ENCODE results near the gene RALA.

Gene RALA

GRCh38 chr7:39615350-39615975 lies 7.9 kb upstream of the RALA start:
- DNase-seq (ENCODE audit: extremely low spot score): no peak
- ChIA-PET POLR2A (no interaction called here), CTCF (interaction anchor here (1.2 to 3.4 kb wide), 2 partner anchors 26 to 35 kb away, joined by 3 to 17 read pairs; no protein-coding TSS in a partner anchor)
- no peak for TF ChIP-seq CTCF (IDR thresholded peaks at IDR 0.05; ENCODE audit: control extremely low read depth, extremely low read depth, low read depth, missing control alignments)

- ChIA-PET CTCF (interaction anchor here (1.2 to 3.4 kb wide), 3 partner anchors 20 to 36 kb away, joined by 3 to 17 read pairs (median 4); no protein-coding TSS in a partner anchor), POLR2A (no interaction called here)
- DNase-seq (ENCODE audit: extremely low spot score): no peak
- no peak for TF ChIP-seq CTCF (IDR thresholded peaks at IDR 0.05; ENCODE audit: control extremely low read depth, extremely low read depth, low read depth, missing control alignments)
Observed at GRCh38 chr7:39616138-39616537, 7.2 kb upstream of the RALA start.

GRCh38 chr7:39617005-39617404 lies 6.4 kb upstream of the RALA start:
- CTCF ChIA-PET: interaction anchor here (1.5 to 3.4 kb wide), 2 partner anchors 21 to 37 kb away, joined by 4 to 17 read pairs; no protein-coding TSS in a partner anchor
- POLR2A ChIA-PET: no interaction called here

GRCh38 chr7:39618868-39619267 lies 4.5 kb upstream of the RALA start:
- ChIA-PET POLR2A (no interaction called here), CTCF (interaction anchor here (1.1 to 1.4 kb wide), 2 partner anchors 21 to 31 kb away, joined by 3 to 4 read pairs; no protein-coding TSS in a partner anchor)
- no peak for DNase-seq (ENCODE audit: extremely low spot score)
- TF ChIP-seq CTCF (IDR thresholded peaks at IDR 0.05; ENCODE audit: control extremely low read depth, extremely low read depth, low read depth, missing control alignments): no peak

More at GRCh38 chr7:39617005-39617404, 6.4 kb upstream of the RALA start:
- no peak for TF ChIP-seq CTCF (IDR thresholded peaks at IDR 0.05; ENCODE audit: control extremely low read depth, extremely low read depth, low read depth, missing control alignments)
- no peak for DNase-seq (ENCODE audit: extremely low spot score)

- ChIA-PET POLR2A (no interaction called here), CTCF (interaction anchor here (1.3 to 2.1 kb wide), 4 partner anchors 14 to 126 kb away, joined by 3 to 7 read pairs (median 4); no protein-coding TSS in a partner anchor)
- no peak for TF ChIP-seq CTCF (IDR thresholded peaks at IDR 0.05; ENCODE audit: control extremely low read depth, extremely low read depth, low read depth, missing control alignments)
- DNase-seq (ENCODE audit: extremely low spot score): no peak
Observed at GRCh38 chr7:39620486-39620885, 2.9 kb upstream of the RALA start.

- POLR2A ChIA-PET: interaction anchor here (1.5 kb wide), 1 partner anchor 112 kb away, joined by 3 read pairs; no protein-coding TSS in a partner anchor
- CTCF ChIA-PET: interaction anchor here (1.1 to 4.2 kb wide), 9 partner anchors 8 to 125 kb away, joined by 3 to 24 read pairs (median 4); no protein-coding TSS in a partner anchor
- no peak for TF ChIP-seq CTCF (IDR thresholded peaks at IDR 0.05; ENCODE audit: control extremely low read depth, extremely low read depth, low read depth, missing control alignments)
- DNase-seq (ENCODE audit: extremely low spot score): no peak
Observed at GRCh38 chr7:39621261-39621660, 2.1 kb upstream of the RALA start.
